ENCODE data around the gene RND1.
"Not testable (repeated sequence)": the region's sequence is repeated elsewhere in the genome, so short reads cannot be mapped to it uniquely, and the experiment has no call there.

The RND1 gene

GRCh38 chr12:48889679-48890078 lies 24.0 kb upstream of the RND1 start:
- Histone ChIP-seq H3K4me1 (ENCODE audit: control insufficient read depth, insufficient read depth, low read length, unreplicated experiment) (no peaks in the 10 kb centered on the region), H2AFZ (ENCODE audit: low read length, unreplicated experiment) (no peak overlapping the region), H3K4me3 (ENCODE audit: low read depth, low read length) (no peak overlapping the region), H3K27ac (ENCODE audit: low read depth, low read length) (no peak overlapping the region), H3K36me3 (ENCODE audit: insufficient read depth, low read length) (no peaks in the 10 kb centered on the region), H3K79me2 (ENCODE audit: control insufficient read depth, insufficient read depth, low read length, unreplicated experiment) (no peaks in the 10 kb centered on the region), H3K27me3 (ENCODE audit: insufficient read depth, low read length) (peaks cover 6% of the 10 kb centered on the region; the same call in 1 of the 2 replicates)

- H3K27me3 ChIP-seq (ENCODE audit: insufficient read depth, low read length): peaks cover 15% of the 10 kb centered on the region
- no peaks in the 10 kb centered on the region for H3K79me2 ChIP-seq (ENCODE audit: control insufficient read depth, insufficient read depth, low read length, unreplicated experiment)
- no peak overlapping the region for H3K27ac ChIP-seq (ENCODE audit: low read depth, low read length)
- peaks cover 4% of the 10 kb centered on the region for H3K4me1 ChIP-seq (ENCODE audit: control insufficient read depth, insufficient read depth, low read length, unreplicated experiment)
- no peaks in the 10 kb centered on the region for H3K36me3 ChIP-seq (ENCODE audit: insufficient read depth, low read length)
- H2AFZ ChIP-seq (ENCODE audit: low read length, unreplicated experiment): no peak overlapping the region
- H3K4me3 ChIP-seq (ENCODE audit: low read depth, low read length): no peak overlapping the region
Observed at GRCh38 chr12:48883305-48884161, 17.9 kb upstream of the RND1 start.

GRCh38 chr12:48882972-48883304 lies 17.3 kb upstream of the RND1 start:
- Histone ChIP-seq H3K4me3 (ENCODE audit: low read depth, low read length) (no peak overlapping the region), H3K36me3 (ENCODE audit: insufficient read depth, low read length) (no peaks in the 10 kb centered on the region), H2AFZ (ENCODE audit: low read length, unreplicated experiment) (no peak overlapping the region), H3K27me3 (ENCODE audit: insufficient read depth, low read length) (peaks cover 15% of the 10 kb centered on the region), H3K4me1 (ENCODE audit: control insufficient read depth, insufficient read depth, low read length, unreplicated experiment) (peaks cover 4% of the 10 kb centered on the region), H3K27ac (ENCODE audit: low read depth, low read length) (no peak overlapping the region), H3K79me2 (ENCODE audit: control insufficient read depth, insufficient read depth, low read length, unreplicated experiment) (no peaks in the 10 kb centered on the region)

GRCh38 chr12:48882315-48882687 lies 16.6 kb upstream of the RND1 start:
- Histone ChIP-seq H3K27ac (ENCODE audit: low read depth, low read length) (no peak overlapping the region), H3K4me3 (ENCODE audit: low read depth, low read length) (peak overlapping the region; percentile 7; the same call in 1 of the 2 replicates), H3K4me1 (ENCODE audit: control insufficient read depth, insufficient read depth, low read length, unreplicated experiment) (peaks cover 4% of the 10 kb centered on the region), H3K27me3 (ENCODE audit: insufficient read depth, low read length) (peaks cover 15% of the 10 kb centered on the region), H2AFZ (ENCODE audit: low read length, unreplicated experiment) (no peak overlapping the region), H3K79me2 (ENCODE audit: control insufficient read depth, insufficient read depth, low read length, unreplicated experiment) (no peaks in the 10 kb centered on the region), H3K36me3 (ENCODE audit: insufficient read depth, low read length) (no peaks in the 10 kb centered on the region)

- Histone ChIP-seq H3K4me1 (ENCODE audit: control insufficient read depth, insufficient read depth, low read length, unreplicated experiment) (peaks cover 4% of the 10 kb centered on the region), H3K36me3 (ENCODE audit: insufficient read depth, low read length) (no peaks in the 10 kb centered on the region), H3K79me2 (ENCODE audit: control insufficient read depth, insufficient read depth, low read length, unreplicated experiment) (no peaks in the 10 kb centered on the region), H2AFZ (ENCODE audit: low read length, unreplicated experiment) (peak overlapping the region; percentile 86), H3K27me3 (ENCODE audit: insufficient read depth, low read length) (peaks cover 15% of the 10 kb centered on the region), H3K27ac (ENCODE audit: low read depth, low read length) (no peak overlapping the region), H3K4me3 (ENCODE audit: low read depth, low read length) (peak overlapping the region; percentile 7; the same call in 1 of the 2 replicates)
Observed at GRCh38 chr12:48881686-48882314, 16.1 kb upstream of the RND1 start.

GRCh38 chr12:48880647-48881046 lies 15.0 kb upstream of the RND1 start:
- H3K4me1 ChIP-seq (ENCODE audit: control insufficient read depth, insufficient read depth, low read length, unreplicated experiment): peaks cover 4% of the 10 kb centered on the region
- peaks cover 15% of the 10 kb centered on the region for H3K27me3 ChIP-seq (ENCODE audit: insufficient read depth, low read length)
- H3K79me2 ChIP-seq (ENCODE audit: control insufficient read depth, insufficient read depth, low read length, unreplicated experiment): no peaks in the 10 kb centered on the region
- no peak overlapping the region for H3K4me3 ChIP-seq (ENCODE audit: low read depth, low read length)
- no peak overlapping the region for H2AFZ ChIP-seq (ENCODE audit: low read length, unreplicated experiment)
- H3K36me3 ChIP-seq (ENCODE audit: insufficient read depth, low read length): no peaks in the 10 kb centered on the region
- H3K27ac ChIP-seq (ENCODE audit: low read depth, low read length): no peak overlapping the region

GRCh38 chr12:48878548-48878947 lies 12.9 kb upstream of the RND1 start:
- H3K27ac ChIP-seq (ENCODE audit: low read depth, low read length): no peak overlapping the region
- H2AFZ ChIP-seq (ENCODE audit: low read length, unreplicated experiment): no peak overlapping the region
- H3K79me2 ChIP-seq (ENCODE audit: control insufficient read depth, insufficient read depth, low read length, unreplicated experiment): no peaks in the 10 kb centered on the region
- no peak overlapping the region for H3K4me3 ChIP-seq (ENCODE audit: low read depth, low read length)
- peaks cover 15% of the 10 kb centered on the region for H3K27me3 ChIP-seq (ENCODE audit: insufficient read depth, low read length)
- no peaks in the 10 kb centered on the region for H3K36me3 ChIP-seq (ENCODE audit: insufficient read depth, low read length)
- H3K4me1 ChIP-seq (ENCODE audit: control insufficient read depth, insufficient read depth, low read length, unreplicated experiment): peaks cover 4% of the 10 kb centered on the region

GRCh38 chr12:48875944-48876515 lies 10.4 kb upstream of the RND1 start:
- Histone ChIP-seq H3K4me3 (ENCODE audit: low read depth, low read length) (no peak overlapping the region), H3K27ac (ENCODE audit: low read depth, low read length) (no peak overlapping the region), H3K27me3 (ENCODE audit: insufficient read depth, low read length) (peaks cover 11% of the 10 kb centered on the region), H2AFZ (ENCODE audit: low read length, unreplicated experiment) (no peak overlapping the region), H3K36me3 (ENCODE audit: insufficient read depth, low read length) (no peaks in the 10 kb centered on the region), H3K79me2 (ENCODE audit: control insufficient read depth, insufficient read depth, low read length, unreplicated experiment) (no peaks in the 10 kb centered on the region), H3K4me1 (ENCODE audit: control insufficient read depth, insufficient read depth, low read length, unreplicated experiment) (no peaks in the 10 kb centered on the region)

GRCh38 chr12:48873534-48873933 lies 7.9 kb upstream of the RND1 start:
- H3K36me3 ChIP-seq (ENCODE audit: insufficient read depth, low read length); H2AFZ ChIP-seq (ENCODE audit: low read length, unreplicated experiment): not testable (repeated sequence)

GRCh38 chr12:48873096-48873495 lies 7.4 kb upstream of the RND1 start:
- Histone ChIP-seq H3K4me1 (ENCODE audit: control insufficient read depth, insufficient read depth, low read length, unreplicated experiment) (no peaks in the 10 kb centered on the region), H3K27me3 (ENCODE audit: insufficient read depth, low read length) (no peaks in the 10 kb centered on the region), H3K27ac (ENCODE audit: low read depth, low read length) (no peak overlapping the region), H3K4me3 (ENCODE audit: low read depth, low read length) (no peak overlapping the region), H3K79me2 (ENCODE audit: control insufficient read depth, insufficient read depth, low read length, unreplicated experiment) (no peaks in the 10 kb centered on the region), H3K36me3 (ENCODE audit: insufficient read depth, low read length) (no peaks in the 10 kb centered on the region), H2AFZ (ENCODE audit: low read length, unreplicated experiment) (no peak overlapping the region)

More at GRCh38 chr12:48873534-48873933, 7.9 kb upstream of the RND1 start:
- not testable (repeated sequence) for H3K4me1 ChIP-seq (ENCODE audit: control insufficient read depth, insufficient read depth, low read length, unreplicated experiment); H3K27me3 ChIP-seq (ENCODE audit: insufficient read depth, low read length); H3K4me3 ChIP-seq (ENCODE audit: low read depth, low read length); H3K27ac ChIP-seq (ENCODE audit: low read depth, low read length); H3K79me2 ChIP-seq (ENCODE audit: control insufficient read depth, insufficient read depth, low read length, unreplicated experiment)

- Histone ChIP-seq H2AFZ (ENCODE audit: low read length, unreplicated experiment) (no peak overlapping the region), H3K79me2 (ENCODE audit: control insufficient read depth, insufficient read depth, low read length, unreplicated experiment) (no peaks in the 10 kb centered on the region), H3K27me3 (ENCODE audit: insufficient read depth, low read length) (peaks cover 12% of the 10 kb centered on the region), H3K27ac (ENCODE audit: low read depth, low read length) (no peak overlapping the region), H3K4me1 (ENCODE audit: control insufficient read depth, insufficient read depth, low read length, unreplicated experiment) (no peaks in the 10 kb centered on the region), H3K36me3 (ENCODE audit: insufficient read depth, low read length) (no peaks in the 10 kb centered on the region), H3K4me3 (ENCODE audit: low read depth, low read length) (no peak overlapping the region)
Observed at GRCh38 chr12:48869191-48869590, 3.5 kb upstream of the RND1 start.
